Left lung (tissue), 14 donors: ENCODE measurements around the gene TNMD. TPM values are rescaled to one million over a fixed set of nuclear protein-coding genes. Genes with fewer than 3 reads are reported as not detected.
"Not testable (repeated sequence)": the region's sequence is repeated elsewhere in the genome, so short reads cannot be mapped to it uniquely, and the experiment has no call there.

Source experiments
- ATAC-seq: fragments of 200-7000 bp; cut with Tn5 transposase; one replicate; pipeline ENCODE4 v1.9.1; 2020; ENCODE audit warnings: moderate library complexity
- DNase-seq, 4 donors: peaks; one replicate each; pipeline ENCODE4 v3.0.0-alpha.2; 2013 to 2020
- H3K27ac ChIP-seq, 2 donors: fragments of 200-600 bp; sonication (generic) in 1 of 2; one replicate each; pipeline versions ENCODE4 v1.5.0 to v1.8.0; 2020 to 2021
- H3K27me3 ChIP-seq, 2 donors: fragments of 200-600 bp; sonication (generic) in 1 of 2; one replicate each; pipeline versions ENCODE4 v1.5.0 to v1.8.0; 2020 to 2021
- H3K36me3 ChIP-seq, 2 donors: fragments of 200-600 bp; sonication (generic) in 1 of 2; one replicate each; pipeline versions ENCODE4 v1.5.0 to v1.8.0; 2020 to 2021
- H3K4me1 ChIP-seq, 2 donors: fragments of 200-600 bp; one replicate each; pipeline ENCODE4 v1.8.0; 2021
- H3K4me3 ChIP-seq, 2 donors: fragments of 200-600 bp; sonication (generic) in 1 of 2; one replicate each; pipeline versions ENCODE4 v1.5.0 to v1.8.0; 2020 to 2021; ENCODE audit warnings: mild to moderate bottlenecking in 1 of 2
- H3K9me3 ChIP-seq, 2 donors: fragments of 200-600 bp; sonication (generic) in 1 of 2; one replicate each; pipeline versions ENCODE4 v1.5.0 to v1.8.0; 2020 to 2021
- intact Hi-C, 2 donors: fragments of 100-400 bp; cut with DNase I; formaldehyde crosslinking; loops; one replicate each; pipeline versions ENCODE4 v1.11.2 to v1.14.2; 2022
- long read RNA-seq, 12 donors: library from polyadenylated mRNA in 2 of 12; unstranded in 2 of 12; transcript quantifications; one replicate each; pipeline ENCODE4 v2.0.0 and lab custom pipeline, GENCODE V29; 2019 to 2026
- polyA plus RNA-seq, 6 donors: library from polyadenylated mRNA; unstranded; fragments of 120-200 nt; gene quantifications; one replicate each; pipeline ENCODE4 v1.2.1, GENCODE V29; 2013; ENCODE audit not compliant: insufficient read length in 6 of 6
- total RNA-seq, 2 donors: library from RNA; stranded (reverse); fragmentation: NEBNext Ultra II Directional; extraction: Animal tissue kit (Norgen Biotek cat#: 25700); gene quantifications; one replicate each; pipeline ENCODE4 v1.2.1, GENCODE V29; 2021
- TF ChIP-seq, protein P1 (sequence below), 2 donors: fragments of 200-600 bp; sonication (generic) in 1 of 2; IDR thresholded peaks; one replicate each; pipeline versions ENCODE4 v1.5.0 to v1.8.0; 2021; ENCODE audit warnings: antibody characterized with exemption in 2 of 2
- donor health status: DM: no; HTN: yes; CAD: no.
- donor health status: DM: no; HTN: no; CAD: no.

TNMD gene
- total RNA-seq (not detected), polyA plus RNA-seq (under 1 TPM in 3 of 6 donors, not detected in 3; 0.14 to 0.32 (median 0.30) TPM)
- long read RNA-seq, donor 1: 0 reads
- long read RNA-seq, donor 2: 0 reads
- long read RNA-seq, donor 3: 0 reads
- long read RNA-seq, donor 4: 0 reads
- long read RNA-seq, donor 5: 0 reads
- long read RNA-seq, donor 6: 0 reads
- long read RNA-seq, donor 7: 0 reads
- long read RNA-seq, donor 8: 0 reads
- long read RNA-seq, donor 9: 0 reads
- long read RNA-seq, donor 10: 0 reads
- long read RNA-seq, donor 11: 0 reads
- long read RNA-seq, donor 12: 0 reads

GRCh38 chrX:100584611-100585010, at the start of gene TNMD:
Gene TNMD, plus strand, starts transcription at chrX:100584936. Its CDS starts 83 bp downstream, at chrX:100585019.
- TF ChIP-seq, protein P1, sequence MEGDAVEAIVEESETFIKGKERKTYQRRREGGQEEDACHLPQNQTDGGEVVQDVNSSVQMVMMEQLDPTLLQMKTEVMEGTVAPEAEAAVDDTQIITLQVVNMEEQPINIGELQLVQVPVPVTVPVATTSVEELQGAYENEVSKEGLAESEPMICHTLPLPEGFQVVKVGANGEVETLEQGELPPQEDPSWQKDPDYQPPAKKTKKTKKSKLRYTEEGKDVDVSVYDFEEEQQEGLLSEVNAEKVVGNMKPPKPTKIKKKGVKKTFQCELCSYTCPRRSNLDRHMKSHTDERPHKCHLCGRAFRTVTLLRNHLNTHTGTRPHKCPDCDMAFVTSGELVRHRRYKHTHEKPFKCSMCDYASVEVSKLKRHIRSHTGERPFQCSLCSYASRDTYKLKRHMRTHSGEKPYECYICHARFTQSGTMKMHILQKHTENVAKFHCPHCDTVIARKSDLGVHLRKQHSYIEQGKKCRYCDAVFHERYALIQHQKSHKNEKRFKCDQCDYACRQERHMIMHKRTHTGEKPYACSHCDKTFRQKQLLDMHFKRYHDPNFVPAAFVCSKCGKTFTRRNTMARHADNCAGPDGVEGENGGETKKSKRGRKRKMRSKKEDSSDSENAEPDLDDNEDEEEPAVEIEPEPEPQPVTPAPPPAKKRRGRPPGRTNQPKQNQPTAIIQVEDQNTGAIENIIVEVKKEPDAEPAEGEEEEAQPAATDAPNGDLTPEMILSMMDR (IDR thresholded peaks at IDR 0.05): no peak
- no peak for ATAC-seq
- no peak within 1 kb of the TSS for H3K4me3 ChIP-seq
- no peaks in the 10 kb centered on the region for H3K9me3 ChIP-seq
- no peaks in the 10 kb centered on the region for H3K36me3 ChIP-seq
- no peak for DNase-seq
- H3K27me3 ChIP-seq: peaks cover 0 to 4% of the 10 kb centered on the region in 2 donors
- no peak within 1 kb of the TSS for H3K27ac ChIP-seq
- intact Hi-C loops: no loop called here
- H3K4me1 ChIP-seq: no peaks in the 10 kb centered on the region

DNA sequence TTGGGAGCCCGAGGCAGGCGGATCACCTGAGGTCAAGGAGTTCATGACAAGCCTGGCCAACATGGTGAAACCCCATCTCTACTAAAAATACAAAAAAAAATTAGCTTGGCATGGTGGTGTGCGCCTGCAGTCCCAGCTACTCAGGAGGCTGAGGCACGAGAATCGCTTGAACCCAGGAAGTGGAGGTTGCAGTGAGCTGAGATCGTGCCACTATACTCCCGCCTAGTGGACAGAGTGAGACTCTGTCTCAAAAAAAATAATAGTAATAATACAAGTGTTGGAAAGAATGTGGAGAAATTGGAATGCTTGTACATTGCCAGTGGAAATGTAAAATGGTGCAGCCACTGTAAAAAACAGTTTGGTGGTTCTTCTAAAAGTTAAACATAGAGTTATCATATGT, 19.2 kb upstream of the TNMD start:
- H3K9me3 ChIP-seq, intact Hi-C loops, ATAC-seq, H3K4me1 ChIP-seq, H3K27ac ChIP-seq, H3K4me3 ChIP-seq, DNase-seq, H3K27me3 ChIP-seq, H3K36me3 ChIP-seq: not testable (repeated sequence)

- no peaks in the 10 kb centered on the region for H3K4me1 ChIP-seq
- intact Hi-C loops: no loop called here
- DNase-seq (no peak), ATAC-seq (no peak)
- no peaks in the 10 kb centered on the region for H3K36me3 ChIP-seq
- H3K27me3 ChIP-seq: peaks cover 0 to 4% of the 10 kb centered on the region in 2 donors
- no peak overlapping the region for H3K4me3 ChIP-seq
- H3K9me3 ChIP-seq: no peaks in the 10 kb centered on the region
- no peak overlapping the region for H3K27ac ChIP-seq
- TF ChIP-seq, protein P1 (IDR thresholded peaks at IDR 0.05): no peak
These were observed 2.0 kb downstream of the TNMD start for GRCh38 chrX:100586747-100587146.

DNA sequence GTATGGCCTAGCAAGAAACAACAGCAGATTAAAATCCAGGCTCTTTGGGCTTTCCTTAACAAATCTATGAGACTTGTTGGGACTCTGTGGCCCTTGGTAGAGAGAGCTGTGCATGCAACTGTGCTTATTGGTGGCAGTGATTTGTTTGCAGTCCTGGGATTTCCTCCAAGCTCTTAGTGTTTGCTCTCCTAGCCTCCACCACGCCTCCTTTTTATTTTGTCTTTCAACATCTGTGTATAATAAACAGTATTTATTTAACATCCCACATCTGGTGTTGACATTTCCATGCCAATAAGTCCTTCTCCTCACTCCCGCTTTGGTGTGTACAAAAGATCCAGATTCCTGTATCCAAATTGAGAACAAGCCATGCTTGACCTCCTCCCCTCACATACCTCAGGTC, 3.1 kb downstream of the TNMD start:
- DNase-seq: peak in 2 of 4 donors; percentile 45 to 53
- H3K27ac ChIP-seq: no peak overlapping the region
- H3K27me3 ChIP-seq: peaks cover 0 to 7% of the 10 kb centered on the region in 2 donors
- H3K9me3 ChIP-seq: no peaks in the 10 kb centered on the region
- peak; percentile 49 for ATAC-seq
- TF ChIP-seq, protein P1 (IDR thresholded peaks at IDR 0.05): no peak
- H3K4me1 ChIP-seq: no peaks in the 10 kb centered on the region
- intact Hi-C loops: no loop called here
- H3K4me3 ChIP-seq: no peak overlapping the region
- no peaks in the 10 kb centered on the region for H3K36me3 ChIP-seq

DNA sequence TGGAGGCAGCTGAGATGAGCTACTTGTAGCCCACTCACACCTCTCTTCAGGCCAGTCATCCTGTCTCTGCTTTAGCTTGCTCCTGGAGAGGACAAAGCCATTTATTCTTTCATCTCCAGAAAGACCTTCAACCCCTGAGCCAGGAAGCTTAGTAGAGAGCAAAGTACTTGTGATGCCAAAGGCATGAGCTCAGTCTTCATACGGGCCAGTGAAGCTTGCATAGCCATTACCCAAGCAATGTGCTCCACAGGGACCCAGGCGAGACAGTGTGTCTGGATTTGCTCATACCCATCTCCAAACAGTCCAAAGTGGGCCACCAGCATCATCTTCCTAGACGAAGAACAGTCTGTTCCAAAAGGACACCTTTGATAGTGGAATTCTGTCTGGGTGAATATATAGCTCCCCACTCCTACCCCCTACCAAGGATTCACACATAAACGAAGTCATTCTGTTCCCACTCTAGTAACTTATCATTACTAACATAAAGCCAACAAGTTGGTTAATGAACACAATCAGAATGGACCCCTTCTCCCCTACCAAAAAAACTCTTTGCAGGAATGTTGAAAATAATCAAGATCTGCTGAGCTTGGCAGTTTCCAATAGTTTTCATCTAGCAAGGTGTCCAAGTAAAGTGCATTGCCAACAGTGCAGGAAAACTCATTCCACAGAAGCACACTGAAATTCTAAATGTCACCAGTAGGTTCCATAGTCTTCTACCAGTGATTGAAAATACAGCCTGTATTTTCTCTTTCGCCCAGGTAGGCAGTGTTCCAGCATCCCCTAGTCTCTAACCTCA, 6.7 kb downstream of the TNMD start:
- no peak for DNase-seq
- Histone ChIP-seq H3K9me3 (no peaks in the 10 kb centered on the region), H3K27me3 (peaks cover 0 to 7% of the 10 kb centered on the region in 2 donors), H3K36me3 (no peaks in the 10 kb centered on the region), H3K27ac (no peak overlapping the region), H3K4me3 (no peak overlapping the region), H3K4me1 (no peaks in the 10 kb centered on the region)
- intact Hi-C loops: no loop called here
- ATAC-seq: no peak
- TF ChIP-seq, protein P1 (IDR thresholded peaks at IDR 0.05): no peak
